ENCODE data around the gene LRRTM4. TPM values are rescaled to one million over a fixed set of nuclear protein-coding genes. Genes with fewer than 3 reads are reported as not detected.

LRRTM4 gene
- total RNA-seq, 1 donor from 2014 or later, result 2.4 TPM

GRCh38 chr2:76985387-76986136, 536.6 kb downstream of the LRRTM4 start:
- no peak for DNase-seq

- DNase-seq, result no peak
Measured at GRCh38 chr2:76984359-76984758, 537.8 kb downstream of the LRRTM4 start.

DNA sequence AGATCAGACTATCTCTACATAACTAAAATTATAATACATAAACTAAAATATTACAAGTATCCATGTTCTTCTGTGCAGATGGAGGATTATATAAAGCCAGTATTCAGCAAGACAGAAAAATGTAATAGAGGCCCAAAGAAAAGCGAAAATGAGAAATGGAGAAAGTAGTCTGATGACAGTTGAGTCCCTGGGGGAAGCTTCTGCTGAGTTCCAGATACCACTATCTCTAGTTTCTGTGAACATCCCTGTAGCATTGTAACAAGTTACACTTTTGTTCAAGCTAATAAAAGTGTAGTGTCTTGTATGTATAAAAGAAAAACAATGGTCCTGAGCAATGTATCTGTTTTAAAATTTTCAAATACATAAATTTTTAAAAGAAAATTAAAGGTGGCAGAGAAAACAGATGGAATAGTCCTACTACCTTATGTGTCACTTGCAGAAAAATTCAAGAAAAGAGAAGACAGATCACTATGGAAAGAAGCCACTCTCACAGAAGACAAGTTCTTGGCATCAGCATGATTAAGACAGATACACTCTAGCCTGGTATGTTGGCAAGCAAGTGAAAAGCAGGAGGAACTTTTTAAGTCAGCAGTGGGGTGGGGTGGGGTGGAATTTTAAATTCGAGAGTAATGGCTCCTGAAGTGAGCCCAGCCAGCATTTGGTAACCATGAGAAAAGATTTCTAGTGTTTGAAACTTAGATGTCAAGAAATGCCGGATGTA, 541.9 kb downstream of the LRRTM4 start:
- DNase-seq, result no peak

DNA sequence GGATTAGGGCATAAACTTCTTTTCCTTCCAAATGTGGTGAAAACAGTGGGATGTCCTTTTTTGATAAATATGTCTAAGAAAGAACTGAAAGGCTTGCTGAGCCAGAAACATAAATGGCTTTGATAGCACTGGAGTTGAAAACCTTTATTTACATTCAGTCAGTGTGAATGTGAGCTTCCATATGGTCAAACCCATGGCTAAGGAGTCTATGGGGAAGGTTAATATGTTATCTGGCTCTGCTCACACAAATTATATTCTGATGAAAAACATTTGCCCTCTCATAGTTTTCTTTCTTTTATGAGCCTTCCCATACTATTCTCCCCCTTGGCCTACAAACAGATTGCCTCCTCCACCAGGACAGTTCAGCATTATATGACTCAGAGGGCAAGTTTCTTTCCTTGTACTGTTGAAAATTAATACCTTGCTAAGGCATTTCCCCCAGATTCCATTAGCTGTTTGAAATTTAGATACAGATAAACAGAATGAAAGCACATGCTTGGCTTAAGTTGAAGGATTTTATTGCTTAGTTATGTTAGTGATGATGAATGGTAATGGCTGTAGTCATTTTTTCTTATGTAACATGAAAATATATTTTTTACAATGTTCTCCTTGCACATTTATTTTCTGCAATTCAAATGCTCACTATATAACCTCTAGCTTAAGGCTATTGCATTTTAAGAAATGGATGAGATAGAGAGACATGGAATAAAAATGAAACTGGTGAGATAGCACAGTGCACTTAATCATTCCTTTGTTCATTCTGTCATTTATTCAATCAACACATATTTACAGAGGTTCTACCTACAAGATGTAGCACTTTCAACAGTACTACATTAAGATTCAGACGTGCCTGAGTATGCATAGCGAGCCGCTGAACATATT, 544.1 kb downstream of the LRRTM4 start:
- no peak for DNase-seq

DNA sequence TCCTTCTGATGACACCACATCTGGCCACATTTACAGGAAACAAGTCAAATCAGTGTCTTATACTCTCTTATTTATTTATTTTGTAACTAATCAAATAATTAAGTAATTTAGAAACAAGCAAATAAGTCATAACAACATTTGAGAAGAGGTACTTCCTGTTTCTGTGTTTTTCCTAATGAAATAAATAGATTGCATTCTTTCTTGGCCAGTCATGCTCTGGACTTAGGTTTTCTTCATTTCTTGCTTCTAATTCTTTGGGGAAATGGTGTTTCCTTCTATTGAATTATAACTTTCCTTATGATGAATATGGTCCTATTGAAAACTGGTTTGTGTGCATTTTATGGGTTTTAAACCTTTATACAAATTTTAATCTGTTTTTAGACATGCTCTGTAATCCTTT, 546.4 kb downstream of the LRRTM4 start:
- DNase-seq, result no peak

- no peak for DNase-seq
Measured at GRCh38 chr2:76973610-76974009, 548.6 kb downstream of the LRRTM4 start.

DNA sequence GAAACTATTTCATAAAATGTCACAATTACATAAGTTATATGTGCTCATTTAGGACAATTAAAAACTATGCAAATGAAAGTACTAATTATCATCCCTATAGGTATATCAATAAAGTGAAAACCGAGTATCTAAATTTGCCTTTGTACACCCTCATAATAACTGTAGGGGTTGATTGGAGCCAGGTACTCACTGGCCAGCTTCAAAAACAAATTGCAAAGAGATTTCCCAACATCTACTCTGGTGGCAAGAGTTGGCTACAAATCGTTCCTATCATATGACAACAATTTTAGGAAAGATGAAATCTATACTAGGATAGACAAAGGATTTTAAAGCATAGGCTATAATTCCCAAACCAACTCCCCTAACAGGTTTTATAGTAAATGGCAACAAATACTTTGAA, 556.4 kb downstream of the LRRTM4 start:
- DNase-seq, result no peak

DNA sequence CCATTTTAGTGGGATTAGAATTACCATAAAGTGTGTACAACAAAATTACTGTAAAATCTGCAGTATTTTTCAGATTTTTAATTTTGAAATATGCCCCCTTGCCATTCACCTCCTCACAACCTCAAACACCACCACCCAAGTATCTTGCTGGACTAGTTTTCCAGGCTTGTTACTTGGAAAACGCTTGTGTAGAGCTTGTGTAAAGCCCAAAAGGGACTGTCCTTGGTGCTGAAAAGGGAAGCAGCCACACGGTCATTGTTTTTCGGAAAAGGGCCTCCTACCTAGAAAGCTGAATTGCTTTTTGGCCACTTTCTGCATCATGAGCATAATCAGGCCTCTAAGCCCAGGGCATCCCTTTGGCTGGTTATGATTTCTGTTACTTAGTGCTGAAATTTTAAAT, 563.4 kb downstream of the LRRTM4 start:
- DNase-seq, result peak; percentile 74

DNA sequence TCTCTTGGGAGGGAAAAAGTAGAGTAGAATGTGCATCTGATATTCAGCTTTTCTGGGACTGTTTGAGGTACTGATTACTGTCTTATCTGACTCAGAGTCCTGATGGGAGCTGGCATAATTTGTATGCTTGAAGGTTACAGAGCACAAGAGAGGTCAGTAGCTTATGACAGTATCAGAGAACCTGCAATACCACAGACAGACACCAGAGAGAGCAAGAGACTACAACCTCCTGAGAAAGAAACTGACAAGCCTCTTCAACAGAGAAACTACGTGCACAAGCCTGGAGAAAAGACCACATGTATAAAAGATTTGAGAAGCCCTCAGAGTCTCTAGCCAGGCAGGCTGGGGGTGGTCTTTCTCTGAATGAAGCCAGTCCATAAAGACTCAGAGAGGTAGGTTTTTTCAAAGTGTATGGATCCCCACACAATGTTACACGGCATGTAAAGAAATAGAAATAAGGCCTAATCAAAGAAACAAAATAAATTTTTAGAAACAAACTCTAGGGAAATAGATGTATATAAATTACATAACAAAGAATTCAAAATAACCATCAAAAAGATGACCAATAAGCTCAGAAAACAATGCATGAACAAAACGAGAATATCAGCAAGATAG, 568.3 kb downstream of the LRRTM4 start:
- peak; percentile 71 for DNase-seq

- DNase-seq, result peak; percentile 2
Measured at GRCh38 chr2:76946631-76947145, 575.5 kb downstream of the LRRTM4 start.

- no peak for DNase-seq
Measured at GRCh38 chr2:76940559-76940958, 581.6 kb downstream of the LRRTM4 start.

DNA sequence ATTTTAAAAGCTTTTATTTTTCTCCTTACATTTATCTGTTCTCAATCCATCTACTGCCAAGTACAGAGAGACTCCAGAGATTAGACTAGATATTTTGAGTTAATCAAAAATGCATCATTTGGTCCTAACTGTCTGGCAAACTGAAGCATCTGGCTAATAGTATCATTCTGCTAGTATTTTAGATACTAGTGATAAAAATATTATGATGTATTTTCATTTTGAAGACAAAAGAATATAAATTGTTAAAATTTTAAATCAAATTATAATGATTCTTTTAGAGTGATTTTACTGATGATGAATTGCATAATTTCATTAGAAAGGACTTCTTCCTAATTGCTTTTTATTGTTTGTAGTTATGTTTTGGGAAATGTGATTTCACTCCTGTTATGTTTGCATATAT, 584.0 kb downstream of the LRRTM4 start:
- DNase-seq, result no peak

- no peak for DNase-seq
Measured at GRCh38 chr2:76932550-76932949, 589.6 kb downstream of the LRRTM4 start.

DNA sequence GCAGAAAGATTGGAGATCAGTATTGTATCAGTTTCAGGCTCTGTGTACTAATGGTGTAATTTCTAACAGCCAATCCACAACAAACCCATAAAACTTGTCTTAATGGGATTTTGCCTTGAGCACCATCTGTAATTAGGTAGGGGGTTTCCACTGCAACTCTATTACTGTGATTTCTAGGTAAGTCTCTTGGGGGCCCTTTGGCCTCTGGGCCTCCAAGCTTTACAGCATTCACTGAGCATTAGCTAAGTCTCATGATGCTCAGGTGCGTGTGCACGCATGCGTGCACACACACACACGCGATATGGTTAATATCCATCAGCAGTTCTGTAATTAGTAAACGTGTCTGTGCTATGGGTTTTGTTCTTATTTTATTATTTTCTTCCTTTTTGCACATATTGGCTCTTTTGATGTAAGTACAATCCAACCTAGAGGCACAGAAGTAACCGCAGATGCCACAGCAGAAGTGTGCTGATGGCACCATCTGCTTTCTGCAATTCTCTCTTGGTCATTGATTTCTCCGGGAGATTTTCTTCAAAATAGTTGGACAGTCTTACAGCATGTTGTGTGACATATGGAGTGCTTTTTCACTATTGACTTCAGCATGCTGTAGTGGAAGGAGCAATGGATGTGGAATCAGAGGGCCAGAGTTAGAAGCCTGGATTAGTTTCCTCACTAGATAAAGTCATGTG, 592.0 kb downstream of the LRRTM4 start:
- DNase-seq, result no peak

DNA sequence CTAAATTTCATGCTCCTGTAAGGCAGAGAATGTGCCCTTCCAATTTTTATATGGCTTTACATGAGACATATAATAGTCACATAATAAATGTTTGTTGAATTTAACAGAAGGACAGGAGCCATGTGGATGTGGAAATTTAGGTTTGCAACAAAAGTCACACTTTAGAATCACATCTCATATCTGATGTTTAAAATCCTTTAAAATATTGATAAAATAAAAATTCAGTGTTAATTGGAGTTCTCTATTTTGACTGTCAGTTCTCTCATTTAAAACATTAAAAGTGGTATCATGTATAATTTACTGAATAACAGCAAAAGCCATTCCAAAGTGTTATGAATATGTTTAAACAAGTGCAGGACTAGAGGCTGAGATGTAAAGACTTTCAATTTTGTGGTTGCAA, 594.1 kb downstream of the LRRTM4 start:
- DNase-seq, result no peak

DNA sequence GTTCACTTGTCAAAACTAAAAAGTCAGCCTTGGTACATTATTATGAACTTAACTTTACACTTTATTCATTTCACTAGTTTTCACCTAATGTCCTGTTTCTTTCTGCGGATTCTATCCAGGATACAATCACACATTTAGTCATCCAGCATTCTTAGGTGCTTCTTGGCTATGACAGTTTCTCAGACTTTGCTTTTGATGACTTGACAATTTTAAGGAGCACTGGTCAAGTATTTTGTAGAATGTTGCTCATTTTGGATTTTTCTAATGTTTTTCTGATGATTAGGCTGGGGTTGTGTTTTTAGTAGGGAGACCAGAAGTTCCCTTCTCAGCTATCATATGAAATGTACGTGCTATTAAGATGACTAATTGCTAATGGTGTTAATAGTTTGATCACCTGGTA, 601.2 kb downstream of the LRRTM4 start:
- no peak for DNase-seq

- DNase-seq, result no peak
Measured at GRCh38 chr2:76895469-76895868, 626.7 kb downstream of the LRRTM4 start.

DNA sequence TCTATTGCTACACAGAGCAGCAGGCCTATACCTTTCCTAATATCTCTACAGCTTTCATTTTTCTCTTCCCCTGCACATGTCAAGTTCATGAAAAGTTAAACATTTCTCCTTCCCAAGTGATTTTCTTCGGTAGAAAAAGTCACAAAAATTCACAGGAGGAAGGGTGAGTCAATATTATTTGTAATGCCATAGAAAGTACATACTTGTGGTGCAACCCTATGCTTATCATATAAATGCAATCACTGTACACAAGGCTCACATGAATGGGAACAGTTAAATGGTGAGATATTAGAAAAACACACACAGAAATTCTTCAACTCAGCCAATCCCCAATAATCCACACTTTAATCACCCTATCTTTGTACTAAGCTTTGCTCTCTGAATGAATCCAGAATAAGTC, 651.6 kb downstream of the LRRTM4 start:
- no peak for DNase-seq

DNA sequence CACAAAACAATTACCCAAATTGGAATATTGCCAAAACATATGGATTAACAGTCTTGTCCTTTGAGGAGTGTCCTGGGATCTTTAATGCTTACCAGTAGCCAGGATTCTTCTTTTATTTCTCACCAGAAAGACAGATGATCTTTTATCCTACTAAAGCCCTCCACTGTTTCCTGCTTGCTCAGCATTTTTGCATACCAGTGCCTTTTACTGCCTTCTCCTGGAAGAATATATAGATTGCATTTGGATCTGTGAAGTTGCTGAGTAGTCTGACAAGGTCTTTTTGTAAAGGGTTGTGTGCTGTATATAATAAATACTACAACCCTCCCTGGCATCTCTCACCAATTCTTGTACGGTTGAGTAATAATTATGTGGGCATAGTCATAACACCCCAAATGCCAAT, 652.2 kb downstream of the LRRTM4 start:
- peak; percentile 1 for DNase-seq

DNA sequence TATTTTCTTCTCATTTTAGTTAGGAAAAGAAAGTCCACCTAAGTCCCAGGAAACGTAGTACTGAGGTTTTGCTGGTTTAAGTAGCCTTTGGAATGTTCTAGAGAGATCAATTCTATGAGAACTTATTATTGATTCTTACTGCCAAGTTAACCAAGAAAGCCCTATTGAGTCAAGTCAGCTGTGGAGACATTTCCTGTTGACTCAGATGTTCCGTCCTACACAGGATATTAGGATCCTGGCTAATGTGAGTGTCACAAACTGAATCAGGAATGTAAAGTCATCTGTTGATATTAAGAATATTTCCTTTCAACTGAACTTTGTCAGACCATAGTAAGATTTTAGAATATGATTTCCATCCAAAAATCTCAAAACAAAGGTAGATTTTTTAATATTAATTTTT, 654.3 kb downstream of the LRRTM4 start:
- no peak for DNase-seq

- no peak for DNase-seq
Measured at GRCh38 chr2:76866464-76866863, 655.7 kb downstream of the LRRTM4 start.

GRCh38 chr2:76862901-76863300, 659.3 kb downstream of the LRRTM4 start:
- no peak for DNase-seq
